Stimulated activated CD8-positive, alpha-beta memory T cell treated with anti-CD3 and anti-CD28 coated beads, Interleukin-12 subunit alpha, Interleukin-12 subunit beta, amount 100 ng/mL, for 1 hour (primary cell): Measurements from ENCODE around the gene NUDT14.

Source experiments
- DNase-seq: peaks from one replicate; pipeline ENCODE4 v3.0.0-alpha.2; 2020; ENCODE audit warnings: low read depth

Gene NUDT14

GRCh38 chr14:105180592-105181548 is at the start of gene NUDT14:
TSS of gene NUDT14 (minus strand) at chr14:105181312. CDS start at chr14:105181209, 103 bp downstream.
- peak; percentile 69 for DNase-seq

- DNase-seq, result no peak
Observed at GRCh38 chr14:105229099-105229655, 48.1 kb upstream of the NUDT14 start.

- DNase-seq, result no peak
Observed at GRCh38 chr14:105228562-105228961, 47.5 kb upstream of the NUDT14 start.

DNA sequence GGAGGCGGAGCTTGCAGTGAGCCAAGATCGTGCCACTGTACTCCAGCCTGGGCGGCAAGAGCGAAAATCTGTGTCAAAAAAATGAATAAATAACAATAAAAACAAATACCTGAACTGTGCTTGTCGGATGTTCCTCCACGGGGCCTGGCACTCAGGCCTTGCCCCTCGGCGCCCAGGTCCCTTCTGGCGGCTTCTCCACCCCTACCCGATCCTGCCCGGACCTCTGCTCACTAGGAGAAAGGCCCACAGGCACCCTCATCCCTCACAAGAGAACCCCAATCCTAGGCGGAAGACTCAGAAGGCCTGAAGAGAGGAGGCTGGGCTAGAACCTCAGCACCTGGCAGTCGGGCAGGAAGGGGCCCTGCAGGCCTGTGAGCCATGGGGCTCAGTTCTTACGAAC is 46.2 kb upstream of the NUDT14 start:
- no peak for DNase-seq

- no peak for DNase-seq
Observed at GRCh38 chr14:105226198-105226597, 45.1 kb upstream of the NUDT14 start.

GRCh38 chr14:105224845-105225570 is 43.9 kb upstream of the NUDT14 start:
- DNase-seq, result no peak

DNA sequence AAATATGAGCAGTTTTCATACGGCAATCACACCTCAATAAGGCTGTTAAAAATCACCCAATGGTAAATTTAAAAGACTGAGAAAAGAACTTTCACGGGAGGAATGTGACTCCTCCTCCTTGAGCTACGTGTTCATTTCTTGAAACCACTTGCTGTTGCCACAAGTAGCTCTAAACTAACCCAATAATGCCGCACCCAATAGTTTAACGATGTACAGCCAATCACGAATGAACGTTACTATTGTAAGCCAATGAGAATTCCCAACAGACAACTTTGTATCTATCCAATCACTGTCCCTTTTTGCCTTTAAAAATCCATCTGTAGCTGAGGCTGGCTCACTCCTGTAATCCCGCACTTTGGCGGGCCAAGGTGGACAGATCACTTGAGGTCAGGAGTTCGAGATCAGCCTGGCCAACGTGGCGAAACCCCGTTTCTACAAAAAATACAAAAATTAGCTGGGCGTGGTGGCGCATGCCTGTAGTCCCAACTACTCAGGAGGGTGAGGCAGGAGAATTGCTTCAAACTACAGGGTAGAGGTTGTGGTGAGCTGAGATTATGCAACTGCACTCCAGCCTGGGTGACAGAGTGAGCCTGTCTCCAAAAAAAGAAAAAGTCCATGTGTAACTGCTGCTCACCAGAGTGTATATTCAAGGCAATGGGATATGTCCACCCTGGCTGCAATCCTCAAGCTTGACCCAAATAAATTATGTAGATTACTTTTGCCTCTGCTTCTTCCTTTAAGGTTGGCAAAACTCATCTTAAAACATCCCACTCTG is 42.8 kb upstream of the NUDT14 start:
- no peak for DNase-seq

GRCh38 chr14:105223260-105223659 is 42.1 kb upstream of the NUDT14 start:
- DNase-seq, result no peak

- no peak for DNase-seq
Observed at GRCh38 chr14:105221598-105222178, 40.6 kb upstream of the NUDT14 start.

DNA sequence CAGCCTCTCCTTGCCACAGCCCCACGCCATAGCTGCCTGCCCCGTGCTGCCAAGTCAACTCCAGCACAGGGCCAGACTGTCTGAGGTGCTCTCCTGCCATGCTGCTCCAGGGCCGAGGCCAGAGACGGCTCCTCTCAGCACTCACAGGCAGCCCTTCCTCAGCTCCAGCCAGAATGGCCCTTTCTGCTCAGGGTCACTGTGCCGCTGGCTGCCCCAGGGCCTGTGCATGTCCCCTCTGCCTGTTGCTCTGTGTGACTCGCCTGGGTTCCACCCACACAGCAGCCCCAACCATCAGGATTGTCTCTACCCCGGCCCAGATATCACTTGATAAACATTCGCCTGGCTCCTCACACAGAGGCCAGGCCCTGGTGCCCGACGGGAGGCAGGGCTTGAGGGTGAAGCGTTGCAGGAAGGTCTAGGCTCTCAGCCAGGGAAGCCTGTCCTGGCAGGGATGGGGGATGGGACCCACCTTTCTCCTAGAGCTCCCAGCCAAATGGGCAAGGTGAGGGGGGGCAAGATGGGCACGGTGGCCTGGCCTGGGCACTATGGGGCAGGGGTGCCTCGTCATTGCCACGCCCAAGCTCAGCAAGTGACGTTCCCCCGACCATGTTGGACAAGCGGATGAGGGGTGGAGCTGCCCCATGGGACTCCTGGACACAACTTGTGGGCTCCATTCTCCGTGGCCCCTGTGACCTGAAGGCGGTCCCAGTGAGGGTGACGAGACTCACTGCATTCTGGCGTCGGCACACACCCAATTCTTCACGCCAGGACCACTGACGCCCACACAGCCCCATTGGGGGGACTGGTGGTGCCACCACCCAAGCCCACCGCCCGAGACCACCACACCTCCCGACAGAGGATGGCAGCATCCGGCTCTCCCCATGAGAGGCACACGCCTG is 39.8 kb upstream of the NUDT14 start:
- no peak for DNase-seq

GRCh38 chr14:105219753-105220152 is 38.6 kb upstream of the NUDT14 start:
- DNase-seq, result no peak

DNA sequence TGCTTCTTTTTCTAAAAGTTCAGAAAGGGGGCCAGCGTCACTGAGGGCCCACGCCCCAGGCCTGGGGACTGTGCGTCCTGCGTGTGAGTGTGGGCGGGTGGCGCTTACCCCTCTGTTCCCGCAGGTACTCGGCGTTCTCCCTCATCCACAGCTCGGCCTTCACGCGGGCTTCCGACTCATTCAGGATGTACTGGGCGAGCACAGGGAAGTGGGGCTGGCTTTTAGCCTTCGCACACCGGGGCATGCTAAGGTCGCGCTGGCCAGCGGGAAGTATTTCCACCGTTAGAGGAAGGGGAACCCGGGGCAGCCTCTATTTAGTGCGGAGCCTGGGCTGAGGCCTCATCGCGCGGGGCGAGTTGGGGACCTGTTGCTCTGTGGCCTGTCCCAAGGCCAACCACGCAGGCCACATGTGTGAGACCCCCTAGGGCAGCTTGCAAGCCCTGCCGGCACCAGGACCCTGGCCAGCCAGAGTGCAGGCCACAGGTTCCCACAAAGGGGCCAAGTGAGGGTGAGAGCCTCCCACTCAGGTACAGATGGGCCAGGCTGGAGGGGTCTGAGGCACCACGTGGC is 38.0 kb upstream of the NUDT14 start:
- DNase-seq, result no peak

GRCh38 chr14:105218611-105219010 is 37.5 kb upstream of the NUDT14 start:
- no peak for DNase-seq

GRCh38 chr14:105217774-105218173 is 36.7 kb upstream of the NUDT14 start:
- DNase-seq, result no peak

DNA sequence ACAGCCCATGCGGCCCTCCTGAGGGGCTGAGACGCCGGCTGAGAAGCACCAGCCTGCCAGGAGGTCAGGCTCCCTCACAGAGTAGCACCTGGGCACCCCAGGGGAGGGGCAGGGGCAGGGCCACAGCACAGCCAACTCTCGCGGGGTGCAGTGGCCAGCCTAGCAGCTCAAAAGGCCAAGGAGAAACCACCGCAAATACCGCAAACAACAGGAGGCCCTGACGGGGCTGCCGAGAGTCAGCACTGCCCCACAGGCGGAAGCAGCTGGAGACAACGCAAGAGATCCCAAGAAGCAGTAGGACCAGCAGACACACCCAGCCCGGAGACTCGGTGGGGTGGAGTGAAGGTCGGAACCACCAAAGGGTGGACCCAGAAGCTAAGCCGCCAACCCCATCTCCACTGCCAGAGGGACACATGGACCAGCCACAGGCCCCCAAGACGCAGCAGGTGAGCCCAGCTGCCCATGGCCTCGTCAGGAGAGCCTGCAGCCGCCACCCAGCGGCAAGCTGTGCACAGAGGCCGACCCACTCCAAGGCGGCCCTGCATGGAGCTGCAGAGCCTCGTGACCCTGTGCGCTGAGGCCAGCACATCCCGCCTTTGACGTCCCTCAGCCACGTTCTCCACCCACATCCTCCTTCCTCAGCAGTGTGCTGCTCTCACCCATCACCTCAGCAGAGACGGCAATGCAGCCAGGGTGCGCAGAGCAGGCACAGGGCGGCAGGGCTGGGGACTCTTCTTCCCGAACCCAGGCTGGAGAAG is 35.6 kb upstream of the NUDT14 start:
- DNase-seq, result no peak

GRCh38 chr14:105215602-105216001 is 34.5 kb upstream of the NUDT14 start:
- no peak for DNase-seq

DNA sequence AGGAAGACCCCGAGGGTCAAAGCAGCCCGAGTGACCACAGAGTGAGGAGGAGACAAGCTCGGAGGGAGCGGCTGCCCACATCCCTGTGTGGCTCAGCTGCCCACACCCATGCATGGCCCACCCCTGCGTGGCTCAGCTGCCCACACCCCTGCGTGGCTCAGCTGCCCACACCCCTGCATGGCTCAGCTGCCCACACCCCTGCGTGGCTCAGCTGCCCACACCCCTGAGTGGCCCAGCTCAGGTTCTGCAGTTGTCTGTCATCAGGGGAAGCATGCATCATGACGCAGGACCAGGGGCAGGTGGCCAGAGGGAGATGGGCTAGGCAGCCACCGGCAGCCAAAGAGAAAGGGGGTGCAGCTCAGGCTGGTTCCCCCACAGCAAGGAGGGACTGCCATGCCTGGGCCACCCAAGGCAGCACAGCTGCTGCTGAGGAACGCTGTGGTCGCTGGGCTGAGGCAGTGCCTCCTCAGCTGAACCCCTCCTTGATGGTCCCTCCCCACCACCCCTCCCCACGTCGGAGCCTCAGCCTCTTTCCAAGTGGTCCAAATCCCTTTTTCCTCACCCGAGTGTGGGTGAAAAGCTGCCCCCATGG is 33.3 kb upstream of the NUDT14 start:
- DNase-seq, result no peak

DNA sequence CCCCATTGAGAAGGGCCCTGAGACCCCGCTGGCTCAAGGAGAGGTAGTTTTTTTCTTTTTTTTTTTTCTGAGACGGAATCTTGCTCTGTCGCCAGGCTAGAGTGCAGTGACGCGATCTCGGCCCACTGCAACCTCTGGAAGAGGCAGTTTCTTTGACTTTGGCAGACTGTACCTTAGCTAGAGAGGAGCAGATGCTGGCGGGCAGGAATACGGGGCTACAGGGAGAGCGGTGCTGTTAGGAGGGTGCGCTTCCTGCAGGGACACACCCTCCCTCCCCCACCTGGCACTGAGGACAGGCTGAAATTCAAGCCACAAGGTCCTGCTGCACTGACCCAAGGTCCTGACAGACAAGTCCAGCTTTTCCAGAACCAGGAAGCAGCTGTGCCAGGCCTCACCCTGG is 32.2 kb upstream of the NUDT14 start:
- DNase-seq, result no peak
